B cell (primary cell): ENCODE data around the gene MED15. TPM values are rescaled to one million over a fixed set of nuclear protein-coding genes. Genes with fewer than 3 reads are reported as not detected.

Experiments used
- ATAC-seq: fragments of 200-7000 bp; cut with Tn5 transposase; one replicate; pipeline ENCODE4 v1.10.0; 2021; ENCODE audit warnings: low read depth, mild to moderate bottlenecking, moderate number of reproducible peaks, moderate library complexity
- CTCF ChIA-PET: fragments of 350-600 bp; sonication (Branson Sonifier 250); formaldehyde crosslinking; loops from one replicate; lab custom pipeline; 2021; ENCODE audit warnings: antibody characterized with exemption, inconsistent platforms; lab: Charles Lee
- POLR2A ChIA-PET: fragments of 350-600 bp; sonication (Branson Sonifier 250); formaldehyde crosslinking; loops from one replicate; lab custom pipeline; 2021; ENCODE audit warnings: antibody characterized with exemption; lab: Charles Lee
- DNase-seq: peaks from one replicate; pipeline ENCODE4 v3.0.0; 2013
- H2AFZ ChIP-seq: 2 replicates; pipeline ENCODE4 v1.6.1; 2012; ENCODE audit warnings: mild to moderate bottlenecking, low read depth, low read length; ENCODE audit not compliant: insufficient read depth, poor library complexity, severe bottlenecking
- H3K27ac ChIP-seq, 2 donors: 1 replicate in 1 of 2; 2 replicates in 1 of 2; pipeline ENCODE4 v1.5.1; 2012 to 2013; ENCODE audit warnings: low read length in 2 of 2, mild to moderate bottlenecking in 2 of 2, moderate library complexity in 1 of 2
- H3K27me3 ChIP-seq, 4 experiments: fragments of 200-600 bp in 1 of 4; sonication (generic) in 1 of 4; replicated peaks in 1 of 4; 1 replicate in 2 of 4; 2 replicates in 2 of 4; pipeline versions ENCODE4 v1.6.1 to v1.7.0; 2013 to 2016; ENCODE audit warnings: low read length in 3 of 4, mild to moderate bottlenecking in 2 of 4, mixed read lengths in 1 of 4, moderate library complexity in 1 of 4; ENCODE audit not compliant: insufficient read depth in 4 of 4, control insufficient read depth in 3 of 4; ENCODE audit errors: control extremely low read depth in 1 of 4
- H3K36me3 ChIP-seq, 2 experiments: replicated peaks in 1 of 2; 1 replicate in 1 of 2; 2 replicates in 1 of 2; pipeline versions ENCODE4 v1.6.1 to v1.7.1; 2013; ENCODE audit warnings: low read length in 1 of 2; ENCODE audit not compliant: insufficient read depth in 2 of 2, control insufficient read depth in 1 of 2; ENCODE audit errors: control extremely low read depth in 1 of 2, extremely low read depth in 1 of 2
- H3K4me1 ChIP-seq, 2 donors: fragments of 200-600 bp in 1 of 2; sonication (generic) in 1 of 2; 1 replicate in 1 of 2; 2 replicates in 1 of 2; pipeline versions ENCODE4 v1.5.1 to v1.6.1; 2013 to 2017; ENCODE audit warnings: low read length in 2 of 2; ENCODE audit not compliant: control insufficient read depth in 2 of 2, insufficient read depth in 2 of 2
- H3K4me2 ChIP-seq: replicated peaks from 2 replicates; pipeline ENCODE3; 2012; ENCODE audit warnings: mild to moderate bottlenecking, low read depth, low read length; ENCODE audit not compliant: poor library complexity, severe bottlenecking
- H3K4me3 ChIP-seq, 5 experiments: fragments of 200-600 bp in 1 of 5; sonication (generic) in 1 of 5; 1 replicate in 3 of 5; 2 replicates in 2 of 5; pipeline versions ENCODE4 v1.5.1 to v1.7.0; 2011 to 2016; ENCODE audit warnings: low read length in 4 of 5, mild to moderate bottlenecking in 4 of 5, low read depth in 2 of 5, control low read depth in 1 of 5, moderate library complexity in 1 of 5; ENCODE audit not compliant: insufficient read depth in 1 of 5; ENCODE audit errors: control extremely low read depth in 1 of 5, extremely low read depth in 1 of 5
- H3K79me2 ChIP-seq: fragments of 200-600 bp; sonication (generic); one replicate; pipeline ENCODE4 v1.6.0; 2016; ENCODE audit warnings: low read length; ENCODE audit not compliant: control insufficient read depth, insufficient read depth
- H3K9ac ChIP-seq: fragments of 200-600 bp; sonication (generic); 2 replicates; pipeline ENCODE4 v1.6.1; 2017; ENCODE audit warnings: mild to moderate bottlenecking, low read length, moderate library complexity
- H3K9me3 ChIP-seq, 3 donors: one replicate each; pipeline versions ENCODE4 v1.6.1 to v1.7.1; 2013; ENCODE audit warnings: low read length in 2 of 3; ENCODE audit not compliant: control insufficient read depth in 2 of 3, insufficient read depth in 1 of 3; ENCODE audit errors: control extremely low read depth in 1 of 3
- H4K20me1 ChIP-seq: 2 replicates; pipeline ENCODE4 v1.6.0; 2012; ENCODE audit warnings: mild to moderate bottlenecking, low read length; ENCODE audit not compliant: insufficient read depth, control insufficient read depth, poor library complexity, severe bottlenecking
- H3K27ac Mint-ChIP-seq: one replicate; pipeline ENCODE4 v1.8.0; 2021; ENCODE audit warnings: mixed read lengths
- H3K27me3 Mint-ChIP-seq: one replicate; pipeline ENCODE4 v1.8.0; 2021; ENCODE audit warnings: mixed read lengths
- H3K4me1 Mint-ChIP-seq: one replicate; pipeline ENCODE4 v1.8.0; 2021; ENCODE audit warnings: mixed read lengths
- H3K4me3 Mint-ChIP-seq: one replicate; pipeline ENCODE4 v1.8.0; 2021; ENCODE audit warnings: mixed read lengths
- H3K9me3 Mint-ChIP-seq: one replicate; pipeline ENCODE4 v1.8.0; 2022; ENCODE audit warnings: mixed read lengths; ENCODE audit not compliant: insufficient read depth
- CTCF ChIP-seq: fragments of 200-600 bp; IDR thresholded peaks from one replicate; pipeline ENCODE4 v1.8.0; 2022; ENCODE audit warnings: antibody characterized with exemption, mild to moderate bottlenecking
- EZH2 ChIP-seq: IDR thresholded peaks from 2 replicates; pipeline ENCODE4 v1.6.1; 2012; ENCODE audit warnings: borderline replicate concordance, low read depth, mild to moderate bottlenecking, moderate library complexity, low read length; ENCODE audit not compliant: insufficient read depth, poor library complexity, severe bottlenecking
- WGBS: methylation state at CpG from one replicate; pipeline ENCODE4 v1.1.5; 2013; ENCODE audit warnings: missing lambda C conversion rate; ENCODE audit not compliant: insufficient coverage; 5-methylcytosine and 5-hydroxymethylcytosine counted together
- intact Hi-C: fragments of 100-400 bp; cut with micrococcal nuclease; formaldehyde crosslinking; loops from one replicate; pipeline ENCODE4 v1.10.0; 2022
- polyA plus RNA-seq: library from polyadenylated mRNA; depleted of rRNA; stranded (reverse); fragments of >200 nt; gene quantifications from 2 replicates; pipeline ENCODE4 v1.2.3, GENCODE V29; 2012
- total RNA-seq, 2 donors: library from RNA; stranded (reverse); fragments of 120-200 nt in 1 of 2; gene quantifications; 1 replicate in 1 of 2; 2 replicates in 1 of 2; pipeline versions ENCODE4 v1.2.3 to v1.2.4, GENCODE V29; 2013 to 2022

The MED15 gene
- total and polyA plus RNA-seq, 2 donors (not counting 1 experiment from before 2014, with no cell fraction given) = 109 to 134 TPM

GRCh38 chr22:20586403-20586745 is 79.0 kb downstream of the MED15 start:
- Histone ChIP-seq H3K9ac (no peak overlapping the region), H3K27me3 (no peaks in the 10 kb centered on the region), H3K4me3 (no peak overlapping the region), H3K4me1 (no peaks in the 10 kb centered on the region), H3K4me2 (no peak overlapping the region), H3K79me2 (no peaks in the 10 kb centered on the region), H4K20me1 (peaks cover 19% of the 10 kb centered on the region), H3K9me3 (no peaks in the 10 kb centered on the region), H3K27ac (no peak overlapping the region), H2AFZ (no peak overlapping the region), H3K36me3 (peaks cover 0 to 53% of the 10 kb centered on the region in 2 experiments)
- H3K4me1 Mint-ChIP-seq = no peaks in the 10 kb centered on the region
- H3K4me3 Mint-ChIP-seq = no peak overlapping the region
- no peak for TF ChIP-seq CTCF
- TF ChIP-seq EZH2 = no peak
- no peak overlapping the region for H3K27ac Mint-ChIP-seq
- H3K9me3 Mint-ChIP-seq = no peaks in the 10 kb centered on the region
- WGBS = 97% methylated on average over 22 of the region's 22 CpGs
- ChIA-PET POLR2A (no interaction called here), CTCF (interaction anchor here (1.0 kb wide), 1 partner anchor 20 kb away, joined by 3 read pairs; no protein-coding TSS in a partner anchor)
- intact Hi-C loops = no loop called here
- ATAC-seq (no peak), DNase-seq (no peak)
- no peaks in the 10 kb centered on the region for H3K27me3 Mint-ChIP-seq

- no peaks in the 10 kb centered on the region for H3K27me3 Mint-ChIP-seq
- no peaks in the 10 kb centered on the region for H3K9me3 Mint-ChIP-seq
- ATAC-seq = no peak
- WGBS = 97% methylated on average over 11 of the region's 17 CpGs
- POLR2A ChIA-PET = no interaction called here
- H3K27ac Mint-ChIP-seq = no peak overlapping the region
- no peak overlapping the region for H2AFZ ChIP-seq
- H3K9me3 ChIP-seq = no peaks in the 10 kb centered on the region
- DNase-seq = no peak
- H3K79me2 ChIP-seq = no peaks in the 10 kb centered on the region
- TF ChIP-seq EZH2 (no peak), CTCF (no peak)
- H3K27me3 ChIP-seq = no peaks in the 10 kb centered on the region
- no peak overlapping the region for H3K9ac ChIP-seq
- no peaks in the 10 kb centered on the region for H3K4me1 ChIP-seq
- intact Hi-C loops = no loop called here
- CTCF ChIA-PET = no interaction called here
- H3K4me3 ChIP-seq = no peak overlapping the region
- H3K4me3 Mint-ChIP-seq = no peak overlapping the region
- peaks cover 0 to 43% of the 10 kb centered on the region in 2 experiments for H3K36me3 ChIP-seq
- no peak overlapping the region for H3K4me2 ChIP-seq
- H3K27ac ChIP-seq = no peak overlapping the region
- H4K20me1 ChIP-seq = peaks cover 9% of the 10 kb centered on the region
- no peaks in the 10 kb centered on the region for H3K4me1 Mint-ChIP-seq
These were observed 80.0 kb downstream of the MED15 start for GRCh38 chr22:20587206-20587958.
